ENCODE results near the gene HECW1. TPM values are rescaled to one million over a fixed set of nuclear protein-coding genes. Genes with fewer than 3 reads are reported as not detected.

Gene HECW1
- total and polyA plus RNA-seq, 4 experiments from 2014 or later = not detected

DNA sequence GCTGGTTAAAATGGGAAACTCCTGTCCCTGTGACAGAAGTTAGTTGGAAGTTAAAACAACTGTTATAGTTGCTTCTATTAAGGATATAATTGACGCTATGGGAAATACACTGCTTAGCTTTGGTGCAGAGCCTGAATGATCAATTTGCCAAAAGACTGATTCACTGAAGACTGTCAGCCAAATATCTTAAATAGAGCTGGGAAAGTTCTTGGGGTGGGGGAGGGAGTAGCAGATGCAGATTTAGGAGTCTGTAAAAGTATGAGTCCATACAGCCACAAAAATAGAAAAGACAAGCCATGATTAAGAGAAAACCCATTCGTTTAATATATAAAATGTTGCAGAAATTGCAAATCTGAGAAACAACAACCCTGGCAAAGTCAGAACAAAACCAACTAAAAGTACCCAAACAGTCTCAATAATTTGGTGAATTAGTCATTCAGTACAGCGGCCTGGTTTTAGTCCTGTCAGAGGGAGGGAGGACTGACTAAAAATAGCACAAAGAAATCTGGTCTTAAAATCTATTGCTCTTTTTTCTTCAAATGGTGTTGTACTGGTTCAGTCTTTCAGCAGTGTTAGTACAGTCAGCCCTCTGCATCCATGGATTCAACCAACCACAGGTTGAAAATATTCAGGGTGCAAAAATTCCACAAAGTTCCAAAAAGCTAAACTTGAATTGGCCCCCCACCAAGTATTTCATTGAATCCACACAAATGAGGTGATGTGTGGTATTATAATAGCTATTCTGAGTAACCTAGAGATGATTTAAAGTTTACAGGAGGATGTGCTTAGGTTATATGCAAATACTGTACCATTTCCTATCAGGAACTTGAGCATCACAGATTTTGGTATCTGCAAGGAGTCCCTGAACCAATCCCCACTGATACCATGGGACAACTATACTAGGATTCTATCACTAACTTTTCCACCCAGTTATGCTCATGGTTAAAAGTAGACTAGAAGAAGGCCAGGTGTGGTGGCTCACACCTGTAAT lies 500.4 kb downstream of the HECW1 start:
- CTCF ChIA-PET (ENCODE audit: partially characterized antibody) = interaction anchor here (0.9 to 2.2 kb wide), 2 partner anchors 30 to 87 kb away, joined by 3 to 7 read pairs; partner anchors contain the start of gene STK17A
- DNase-seq = no peak
- Histone ChIP-seq H3K27me3 (ENCODE audit: insufficient read depth, low read length) (no peaks in the 10 kb centered on the region), H3K36me3 (ENCODE audit: insufficient read depth, low read length) (peaks cover 47% of the 10 kb centered on the region), H3K4me1 (ENCODE audit: insufficient read depth, low read length) (peaks cover 90% of the 10 kb centered on the region), H3K4me3 (ENCODE audit: low read length in 2 of 2) (no peak overlapping the region), H3K27ac (ENCODE audit: low read depth, low read length) (peak overlapping the region; percentile 11), H3K9me3 (ENCODE audit: control insufficient read depth in 1 of 2, low read length in 2 of 2) (no peaks in the 10 kb centered on the region)
- Mint-ChIP-seq H3K9me3 (no peaks in the 10 kb centered on the region), H3K27me3 (no peaks in the 10 kb centered on the region), H3K36me3 (peaks cover 53 to 71% of the 10 kb centered on the region in 2 donors), H3K4me1 (peaks cover 43 to 64% (median 48%) of the 10 kb centered on the region in 4 donors), H3K4me3 (peak overlapping the region in 7 of 8 donors; percentile 5 to 83 (median 51)), H3K27ac (peak overlapping the region; percentile 86 to 90 (median 87))
- POLR2A ChIA-PET (ENCODE audit: partially characterized antibody) = interaction anchor here (1.1 to 3.8 kb wide), 5 partner anchors 9 to 87 kb away, joined by 3 to 20 read pairs (median 6); partner anchors contain the start of gene STK17A
- intact Hi-C loops (cut with micrococcal nuclease) = loop anchor here (2.0 to 5.0 kb wide), 3 partner anchors 14 to 34 kb away; no protein-coding TSS in a partner anchor

Small RNAs within 50 kb of the gene (microRNA-seq; reads per million reads assigned to microRNA genes)
- not detected for gene MIR3943 (ENCODE audit: borderline microRNAs expressed, borderline number of aligned reads, borderline replicate concordance)

Other genes with a start within 250 kb of the HECW1 start
- 1 to 10 TPM; 8.8 to 9.2 TPM for gene C7orf25, start 200.6 kb upstream of the HECW1 start, total RNA-seq
- gene C7orf25, start 200.6 kb upstream of the HECW1 start, polyA plus RNA-seq = 1 to 10 TPM; 1.6 to 4.0 TPM
- gene PSMA2, start 180.5 kb upstream of the HECW1 start, total RNA-seq = 10 to 100 TPM; 35.6 to 43.5 TPM
- gene PSMA2, start 180.5 kb upstream of the HECW1 start, polyA plus RNA-seq = 100 to 1,000 TPM; 245 to 353 TPM
- gene MRPL32, start 180.3 kb upstream of the HECW1 start, total RNA-seq = 10 to 100 TPM; 48.4 to 49.1 TPM
- 10 to 100 TPM; 42.5 to 53.3 TPM for gene MRPL32, start 180.3 kb upstream of the HECW1 start, polyA plus RNA-seq

Data from CD4-positive, alpha-beta memory T cell (primary cell).